Endothelial cell of umbilical vein (primary cell): ENCODE measurements around the gene NAA30. TPM values are rescaled to one million over a fixed set of nuclear protein-coding genes. Genes with fewer than 3 reads are reported as not detected.

Source experiments
- BruUV-seq: library from RNA; stranded (reverse); fragments of 400-500 nt; replicated peaks from 2 replicates; lab custom pipeline; 2021; lab: Mats Ljungman, UMichigan
- CTCF ChIA-PET: fragments of 300-600, 350-600 bp; sonication (Branson Sonifier 250); formaldehyde crosslinking; loops from one replicate; lab custom pipeline; 2021; ENCODE audit warnings: antibody characterized with exemption, inconsistent platforms; lab: Charles Lee
- POLR2A ChIA-PET: fragments of 300-600, 350-600 bp; sonication (Branson Sonifier 250); formaldehyde crosslinking; loops from one replicate; lab custom pipeline; 2021; ENCODE audit warnings: antibody characterized with exemption, inconsistent platforms; lab: Charles Lee
- DNase-seq: peaks from one replicate; pipeline ENCODE4 v3.0.0-alpha.2; 2011; ENCODE audit warnings: low read depth, low spot score
- FAIRE-seq: peaks from 2 replicates; lab custom pipeline; 2011; peaks lifted over from hg19 to GRCh38; lab: Jason Lieb, UNC
- H2AFZ ChIP-seq: 2 replicates; pipeline ENCODE4 v1.6.0; 2012; ENCODE audit warnings: low read depth, low read length, control low read depth, inconsistent platforms
- H3K27ac ChIP-seq: 2 replicates; pipeline ENCODE4 v1.5.1; 2011; ENCODE audit warnings: low read depth, mild to moderate bottlenecking, control low read depth, low read length, moderate library complexity; ENCODE audit not compliant: insufficient read depth
- H3K27me3 ChIP-seq, 2 experiments: 2 replicates each; pipeline versions ENCODE4 v1.6.0 to v1.6.1; 2011; ENCODE audit warnings: low read length in 2 of 2, mixed read lengths in 1 of 2; ENCODE audit not compliant: control insufficient read depth in 2 of 2, insufficient read depth in 2 of 2
- H3K36me3 ChIP-seq, 2 experiments: 2 replicates in 1 of 2; 3 replicates in 1 of 2; pipeline ENCODE4 v1.5.1; 2011; ENCODE audit warnings: low read length in 2 of 2, mild to moderate bottlenecking in 1 of 2, moderate library complexity in 1 of 2; ENCODE audit not compliant: control insufficient read depth in 2 of 2, insufficient read depth in 2 of 2; ENCODE audit errors: extremely low read depth in 1 of 2
- H3K4me1 ChIP-seq: 3 replicates; pipeline ENCODE4 v1.5.1; 2011; ENCODE audit warnings: mild to moderate bottlenecking, low read length; ENCODE audit not compliant: control insufficient read depth, insufficient read depth; ENCODE audit errors: extremely low read depth
- H3K4me2 ChIP-seq: 2 replicates; pipeline ENCODE4 v1.6.1; 2011; ENCODE audit warnings: low read length, control low read depth, mixed read lengths; ENCODE audit not compliant: insufficient read depth
- H3K4me3 ChIP-seq, 3 experiments: fragments of 200-600 bp in 1 of 3; sonication (generic), shearing (Covaris generic) in 1 of 3; replicated peaks in 1 of 3; 2 replicates each; pipeline ENCODE4 v1.5.1; 2011 to 2016; ENCODE audit warnings: control low read depth in 3 of 3, low read length in 3 of 3, mild to moderate bottlenecking in 2 of 3, inconsistent platforms in 1 of 3, low read depth in 1 of 3, moderate library complexity in 1 of 3; ENCODE audit not compliant: insufficient read depth in 1 of 3
- H3K79me2 ChIP-seq: 2 replicates; pipeline ENCODE4 v1.6.0; 2012; ENCODE audit warnings: low read length, inconsistent platforms; ENCODE audit not compliant: control insufficient read depth, insufficient read depth
- H3K9ac ChIP-seq: replicated peaks from 2 replicates; pipeline ENCODE3; 2011; ENCODE audit warnings: low read length, control low read depth; ENCODE audit not compliant: insufficient read depth; ENCODE audit errors: extremely low read depth
- H3K9me1 ChIP-seq: replicated peaks from 3 replicates; pipeline ENCODE4 v1.6.0; 2011; ENCODE audit warnings: mild to moderate bottlenecking, low read length; ENCODE audit not compliant: control insufficient read depth, insufficient read depth; ENCODE audit errors: extremely low read depth
- H3K9me3 ChIP-seq: replicated peaks from 2 replicates; pipeline ENCODE4 v1.5.1; 2012; ENCODE audit warnings: low read length, inconsistent platforms; ENCODE audit not compliant: control insufficient read depth, insufficient read depth
- H4K20me1 ChIP-seq: replicated peaks from 2 replicates; pipeline ENCODE3; 2011; ENCODE audit warnings: mild to moderate bottlenecking, low read length; ENCODE audit not compliant: control insufficient read depth, insufficient read depth; ENCODE audit errors: extremely low read depth
- CTCF ChIP-seq, 2 donors: IDR thresholded peaks; 1 replicate in 1 of 2; 2 replicates in 1 of 2; pipeline ENCODE4 v1.5.1; 2011; ENCODE audit warnings: low read length in 2 of 2, mild to moderate bottlenecking in 2 of 2, moderate library complexity in 2 of 2, control low read depth in 1 of 2, inconsistent platforms in 1 of 2, low read depth in 1 of 2; ENCODE audit not compliant: insufficient read depth in 1 of 2; ENCODE audit errors: extremely low read depth in 1 of 2
- EZH2 ChIP-seq: IDR thresholded peaks from 2 replicates; pipeline ENCODE4 v1.6.1; 2012; ENCODE audit warnings: borderline replicate concordance, low read depth, mild to moderate bottlenecking, moderate library complexity, low read length, inconsistent platforms; ENCODE audit not compliant: severe bottlenecking
- FOS ChIP-seq: IDR thresholded peaks from 2 replicates; pipeline ENCODE4 v1.6.1; 2011; ENCODE audit warnings: mild to moderate bottlenecking, low read length, moderate library complexity, borderline replicate concordance; ENCODE audit not compliant: insufficient read depth
- MAX ChIP-seq: IDR thresholded peaks from 2 replicates; pipeline ENCODE4 v1.6.1; 2011; ENCODE audit not compliant: insufficient read depth, insufficient read length
- MYC ChIP-seq: IDR thresholded peaks from one replicate; pipeline ENCODE4 v1.6.1; 2011; ENCODE audit warnings: mild to moderate bottlenecking, low read depth, low read length
- POLR2A ChIP-seq: IDR thresholded peaks from 2 replicates; pipeline ENCODE4 v1.6.1; 2012; ENCODE audit warnings: low read depth, mild to moderate bottlenecking, control low read depth, low read length
- POLR2AphosphoS5 ChIP-seq: IDR thresholded peaks from 2 replicates; pipeline ENCODE4 v1.6.1; 2012; ENCODE audit warnings: low read depth, mild to moderate bottlenecking, control low read depth, low read length, moderate library complexity; ENCODE audit not compliant: insufficient read depth
- dilution Hi-C: fragments of 300-500 bp; cut with MboI; formaldehyde crosslinking; loops from one replicate; pipeline ENCODE4 v1.15.0; 2019; ENCODE audit warnings: low sequenced_read_pairs; ENCODE audit not compliant: extremely low pct_ligation_motif_present
- intact Hi-C: fragments of 100-400 bp; cut with micrococcal nuclease; formaldehyde crosslinking; loops from one replicate; pipeline ENCODE4 v1.10.0; 2022
- polyA plus RNA-seq, 4 experiments: library from polyadenylated mRNA; depleted of rRNA in 3 of 4; stranded (reverse) in 3 of 4; unstranded in 1 of 4; fragments of >200 nt; gene quantifications; 2 replicates each; pipeline versions ENCODE4 v1.2.1 to v1.2.3, GENCODE V29; 2011 to 2012; ENCODE audit warnings: missing spikeins in 1 of 4
- total RNA-seq: library from RNA; stranded (reverse); gene quantifications from 2 replicates; pipeline ENCODE4 v1.2.3, GENCODE V29; 2021

The NAA30 gene
- total and polyA plus RNA-seq, 2 donors (not counting 3 experiments of a cell fraction or from before 2014, with no cell fraction given), result 5.4 to 21.8 TPM

GRCh38 chr14:57413849-57414248, 23.5 kb downstream of the NAA30 start:
- DNase-seq (no peak), FAIRE-seq (no peak)
- Histone ChIP-seq H3K9me3 (no peaks in the 10 kb centered on the region), H4K20me1 (peaks cover 4% of the 10 kb centered on the region), H3K9ac (no peak overlapping the region), H3K36me3 (peaks cover 2 to 6% of the 10 kb centered on the region in 2 experiments), H3K27me3 (no peaks in the 10 kb centered on the region), H3K9me1 (no peaks in the 10 kb centered on the region), H3K4me2 (no peak overlapping the region), H2AFZ (no peak overlapping the region), H3K4me3 (no peak overlapping the region), H3K79me2 (no peaks in the 10 kb centered on the region), H3K27ac (no peak overlapping the region), H3K4me1 (peaks cover 3% of the 10 kb centered on the region)
- ChIA-PET POLR2A (no interaction called here), CTCF (interaction anchor here (1.2 kb wide), 1 partner anchor 24 kb away, joined by 4 read pairs; no protein-coding TSS in a partner anchor)
- intact Hi-C loops, result no loop called here
- BruUV-seq, result no TSS peak
- dilution Hi-C loops, result no loop called here
- TF ChIP-seq POLR2AphosphoS5 (no peak), FOS (no peak)

- ChIA-PET POLR2A (no interaction called here), CTCF (no interaction called here)
- Histone ChIP-seq H3K27me3 (peaks cover under 1 to 2% of the 10 kb centered on the region in 2 experiments), H3K36me3 (no peaks in the 10 kb centered on the region), H3K4me2 (no peak overlapping the region), H3K27ac (no peak overlapping the region), H4K20me1 (peaks cover 4% of the 10 kb centered on the region), H3K79me2 (no peaks in the 10 kb centered on the region), H3K4me1 (peaks cover 3% of the 10 kb centered on the region), H3K9me3 (no peaks in the 10 kb centered on the region), H3K4me3 (no peak overlapping the region), H2AFZ (no peak overlapping the region), H3K9ac (no peak overlapping the region), H3K9me1 (no peaks in the 10 kb centered on the region)
- TF ChIP-seq POLR2A (no peak), MYC (no peak), MAX (no peak), EZH2 (no peak), POLR2AphosphoS5 (no peak), CTCF (IDR thresholded peaks at IDR 0.05; ENCODE audit: extremely low read depth in 1 of 2, insufficient read depth in 1 of 2, low read depth in 1 of 2, low read length in 2 of 2) (no peak), FOS (no peak)
- BruUV-seq, result no TSS peak
- dilution Hi-C loops, result no loop called here
- DNase-seq (no peak), FAIRE-seq (no peak)
- intact Hi-C loops, result no loop called here
These were observed 26.8 kb downstream of the NAA30 start for GRCh38 chr14:57417228-57417627.
